ENCODE data around the gene SNIP1.
A peak's percentile ranks its signal among the peaks of the same experiment; 100 is the strongest.
"Not testable (repeated sequence)": the region's sequence is repeated elsewhere in the genome, so short reads cannot be mapped to it uniquely, and the experiment has no call there.

The SNIP1 gene

GRCh38 chr1:37509181-37509580, 44.9 kb downstream of the SNIP1 start:
- no peak for DNase-seq

- DNase-seq, result no peak
Observed at GRCh38 chr1:37506740-37507139, 47.4 kb downstream of the SNIP1 start.

- not testable (repeated sequence) for DNase-seq
Observed at GRCh38 chr1:37502791-37503190, 51.3 kb downstream of the SNIP1 start.

DNA sequence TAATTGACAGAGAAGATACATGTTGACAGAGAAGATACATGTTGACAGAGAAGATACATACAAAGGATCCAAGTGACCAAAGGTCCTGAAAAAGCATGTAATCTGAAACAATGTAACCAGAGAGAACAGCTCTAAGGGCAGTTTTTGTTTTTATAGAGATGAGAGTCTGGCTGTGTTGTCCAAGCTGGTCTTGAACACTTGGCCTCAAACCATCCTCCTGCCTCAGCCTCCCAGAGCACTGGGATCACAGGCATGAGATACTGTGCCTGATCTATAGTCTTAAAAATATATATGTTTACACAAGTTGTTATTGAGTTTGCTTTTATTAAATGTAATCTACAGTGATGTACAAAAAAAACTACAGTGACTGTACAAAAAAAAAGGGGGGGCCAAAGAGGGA, 52.0 kb downstream of the SNIP1 start:
- no peak for DNase-seq

- no peak for DNase-seq
Observed at GRCh38 chr1:37501661-37502060, 52.4 kb downstream of the SNIP1 start.

DNA sequence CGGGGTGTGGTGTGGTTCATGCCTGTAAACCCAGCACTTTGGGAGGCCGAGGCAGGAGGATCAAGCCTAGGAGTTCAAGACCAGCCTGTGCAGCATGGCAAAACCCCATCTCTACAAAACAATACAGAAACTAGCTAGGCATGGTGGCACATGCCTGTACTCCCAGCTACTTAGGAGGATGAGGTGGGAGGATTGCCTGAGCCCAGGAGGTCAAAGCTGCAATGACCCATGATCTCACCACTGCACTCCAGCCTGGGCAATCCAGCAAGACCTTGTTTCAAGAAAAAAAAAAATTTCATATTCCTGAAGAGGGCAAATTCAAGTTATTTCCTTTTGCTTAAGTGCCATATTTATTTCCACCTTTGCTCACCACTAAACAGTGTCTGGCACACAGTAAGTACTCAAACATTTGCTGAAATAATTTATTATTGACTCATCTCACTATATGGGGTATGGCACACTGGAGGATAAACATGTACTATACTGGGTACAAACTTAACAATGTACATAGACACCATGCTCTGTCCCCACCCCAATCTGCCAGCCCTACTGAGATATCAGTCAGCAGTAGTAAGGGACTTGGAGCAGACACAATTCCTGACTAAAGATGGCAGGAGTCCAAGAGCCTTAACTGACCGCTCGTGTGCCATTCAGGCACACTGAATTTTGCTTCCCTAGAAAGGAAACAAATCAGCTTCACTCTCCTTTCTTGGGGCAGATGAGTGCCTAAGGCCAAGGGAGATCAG, 55.0 kb downstream of the SNIP1 start:
- DNase-seq, result no peak

DNA sequence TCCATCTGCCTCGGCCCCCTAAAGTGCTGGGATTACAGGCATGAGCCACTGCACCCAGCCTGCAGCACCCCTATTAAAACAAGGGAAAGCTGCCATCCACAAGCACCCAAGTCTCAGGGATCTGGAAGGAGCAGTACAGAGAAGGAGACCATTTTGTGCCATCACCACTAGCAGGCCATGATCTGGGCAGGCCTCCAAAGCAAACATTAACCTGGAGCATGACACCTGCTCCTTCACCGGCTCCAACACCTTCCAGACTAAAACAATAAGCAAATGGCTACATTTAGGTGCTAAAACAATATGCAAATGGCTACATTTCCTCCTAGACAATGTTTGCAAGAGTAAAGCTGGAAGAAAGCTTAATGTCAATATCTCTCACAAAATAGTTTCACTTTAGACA, 56.3 kb downstream of the SNIP1 start:
- no peak for DNase-seq

- DNase-seq, result no peak
Observed at GRCh38 chr1:37495875-37496274, 58.2 kb downstream of the SNIP1 start.

GRCh38 chr1:37493336-37494098, 60.6 kb downstream of the SNIP1 start:
- no peak for DNase-seq

GRCh38 chr1:37487619-37487984, 66.5 kb downstream of the SNIP1 start:
- no peak for DNase-seq

DNA sequence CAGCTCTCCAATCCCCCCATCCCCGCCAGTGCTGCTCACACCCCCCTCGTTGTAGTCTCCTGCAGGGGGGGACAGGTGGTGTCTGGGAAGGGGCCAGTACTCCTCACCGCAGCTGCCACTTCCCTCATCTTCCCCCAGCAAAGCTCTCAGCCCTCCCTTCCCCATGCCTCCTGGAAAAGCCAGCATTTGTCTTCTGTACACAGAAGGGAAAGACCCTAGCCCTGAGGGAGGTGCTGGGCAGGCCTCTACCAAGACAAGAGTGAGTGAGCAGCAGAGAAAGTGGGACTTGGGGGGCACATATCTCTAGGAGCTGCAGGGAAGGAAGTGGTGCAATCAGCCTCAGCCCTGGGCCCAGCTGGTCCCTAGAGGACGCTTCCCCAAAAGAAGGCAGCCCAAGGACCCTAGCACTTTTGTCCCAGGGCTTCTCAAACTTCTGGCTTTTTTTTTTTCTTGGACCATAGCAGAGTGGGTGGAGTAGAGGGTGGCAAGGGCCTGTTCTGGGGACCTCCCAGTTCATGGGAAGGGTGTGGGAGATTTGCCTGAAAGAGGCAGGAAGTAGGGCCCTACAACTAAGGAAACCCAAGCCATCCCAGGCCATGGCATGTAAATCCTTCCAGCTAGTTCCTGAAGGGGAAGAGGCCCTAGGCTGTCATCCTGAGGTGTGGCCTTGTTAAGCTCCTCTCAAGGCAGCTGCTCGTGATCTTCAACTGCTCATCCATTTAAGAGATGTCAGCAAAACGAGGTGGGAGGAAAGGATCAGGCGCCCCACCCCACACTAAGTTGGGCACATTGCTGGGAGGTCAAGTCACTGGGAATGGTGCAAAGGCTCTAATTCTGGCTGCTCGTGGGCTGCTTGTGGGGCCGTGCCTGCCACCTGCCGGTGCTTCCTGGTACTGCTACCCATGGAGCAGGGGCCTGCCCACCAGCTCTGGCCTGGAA, 67.1 kb downstream of the SNIP1 start:
- peak; percentile 82 for DNase-seq

- DNase-seq, result peak; percentile 22
Observed at GRCh38 chr1:37485902-37486679, 68.0 kb downstream of the SNIP1 start.

All from CD4-positive, alpha-beta T cell treated with Interleukin-10 for 1 hour (primary cell).